ENCODE data around the gene FLYWCH1.
A peak's percentile ranks its signal among the peaks of the same experiment; 100 is the strongest.
"Not testable (repeated sequence)": the region's sequence is repeated elsewhere in the genome, so short reads cannot be mapped to it uniquely, and the experiment has no call there.

Gene FLYWCH1

GRCh38 chr16:2914233-2914632, 2.5 kb downstream of the FLYWCH1 start:
- FAIRE-seq, result no peak

GRCh38 chr16:2915196-2915929, 3.6 kb downstream of the FLYWCH1 start:
- TF ChIP-seq TAF1 (IDR thresholded peaks at IDR 0.05; ENCODE audit: borderline replicate concordance, low read depth, low read length) (no peak), POLR2A (IDR thresholded peaks at IDR 0.05; ENCODE audit: low read depth, low read length) (no peak), POLR2AphosphoS5 (IDR thresholded peaks at IDR 0.05; ENCODE audit: low read depth, low read length) (no peak)
- no peak for FAIRE-seq
- no peak for DNase-seq (ENCODE audit: insufficient read length)

More at GRCh38 chr16:2914233-2914632, 2.5 kb downstream of the FLYWCH1 start:
- DNase-seq (ENCODE audit: insufficient read length), result no peak
- no peak for TF ChIP-seq POLR2A (IDR thresholded peaks at IDR 0.05; ENCODE audit: low read depth, low read length)
- no peak for TF ChIP-seq TAF1 (IDR thresholded peaks at IDR 0.05; ENCODE audit: borderline replicate concordance, low read depth, low read length)
- TF ChIP-seq POLR2AphosphoS5 (IDR thresholded peaks at IDR 0.05; ENCODE audit: low read depth, low read length), result no peak

GRCh38 chr16:2919511-2920255, 8.0 kb downstream of the FLYWCH1 start:
- TF ChIP-seq TAF1 (IDR thresholded peaks at IDR 0.05; ENCODE audit: borderline replicate concordance, low read depth, low read length) (no peak), POLR2AphosphoS5 (IDR thresholded peaks at IDR 0.05; ENCODE audit: low read depth, low read length) (no peak), POLR2A (IDR thresholded peaks at IDR 0.05; ENCODE audit: low read depth, low read length) (no peak)
- DNase-seq (ENCODE audit: insufficient read length) (no peak), FAIRE-seq (peak; percentile 93)

- FAIRE-seq, result no peak
- TF ChIP-seq POLR2A (IDR thresholded peaks at IDR 0.05; ENCODE audit: low read depth, low read length), result no peak
- TF ChIP-seq TAF1 (IDR thresholded peaks at IDR 0.05; ENCODE audit: borderline replicate concordance, low read depth, low read length), result no peak
- TF ChIP-seq POLR2AphosphoS5 (IDR thresholded peaks at IDR 0.05; ENCODE audit: low read depth, low read length), result no peak
- no peak for DNase-seq (ENCODE audit: insufficient read length)
Observed at GRCh38 chr16:2923481-2923880, 11.8 kb downstream of the FLYWCH1 start.

- DNase-seq (ENCODE audit: insufficient read length) (no peak), FAIRE-seq (no peak)
- TF ChIP-seq POLR2AphosphoS5 (IDR thresholded peaks at IDR 0.05; ENCODE audit: low read depth, low read length), result no peak
- TF ChIP-seq TAF1 (IDR thresholded peaks at IDR 0.05; ENCODE audit: borderline replicate concordance, low read depth, low read length), result no peak
- no peak for TF ChIP-seq POLR2A (IDR thresholded peaks at IDR 0.05; ENCODE audit: low read depth, low read length)
Observed at GRCh38 chr16:2924901-2925755, 13.4 kb downstream of the FLYWCH1 start.

- FAIRE-seq (no peak), DNase-seq (ENCODE audit: insufficient read length) (no peak)
- no peak for TF ChIP-seq TAF1 (IDR thresholded peaks at IDR 0.05; ENCODE audit: borderline replicate concordance, low read depth, low read length)
- TF ChIP-seq POLR2AphosphoS5 (IDR thresholded peaks at IDR 0.05; ENCODE audit: low read depth, low read length), result no peak
- TF ChIP-seq POLR2A (IDR thresholded peaks at IDR 0.05; ENCODE audit: low read depth, low read length), result no peak
Observed at GRCh38 chr16:2925951-2926649, 14.4 kb downstream of the FLYWCH1 start.

DNA sequence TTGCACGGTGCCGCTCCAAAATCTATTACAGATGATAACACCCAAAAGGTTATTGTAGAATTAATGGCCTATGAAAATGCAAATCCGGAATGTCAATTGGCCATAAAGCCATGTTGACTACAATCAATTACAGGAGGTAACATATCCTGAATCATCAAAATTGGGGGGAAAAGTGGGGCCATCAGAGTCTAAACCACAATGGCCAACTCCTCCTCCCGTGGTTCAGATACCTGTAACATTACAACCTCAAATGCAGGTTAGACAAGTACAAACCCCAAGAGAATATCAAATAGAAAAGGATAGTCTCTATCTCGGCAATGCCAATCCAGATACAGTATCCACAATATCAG, 14.9 kb downstream of the FLYWCH1 start:
- DNase-seq (ENCODE audit: insufficient read length) (no peak), FAIRE-seq (peak; percentile 21)
- TF ChIP-seq POLR2A (IDR thresholded peaks at IDR 0.05; ENCODE audit: low read depth, low read length) (no peak), TAF1 (IDR thresholded peaks at IDR 0.05; ENCODE audit: borderline replicate concordance, low read depth, low read length) (no peak), POLR2AphosphoS5 (IDR thresholded peaks at IDR 0.05; ENCODE audit: low read depth, low read length) (no peak)

DNA sequence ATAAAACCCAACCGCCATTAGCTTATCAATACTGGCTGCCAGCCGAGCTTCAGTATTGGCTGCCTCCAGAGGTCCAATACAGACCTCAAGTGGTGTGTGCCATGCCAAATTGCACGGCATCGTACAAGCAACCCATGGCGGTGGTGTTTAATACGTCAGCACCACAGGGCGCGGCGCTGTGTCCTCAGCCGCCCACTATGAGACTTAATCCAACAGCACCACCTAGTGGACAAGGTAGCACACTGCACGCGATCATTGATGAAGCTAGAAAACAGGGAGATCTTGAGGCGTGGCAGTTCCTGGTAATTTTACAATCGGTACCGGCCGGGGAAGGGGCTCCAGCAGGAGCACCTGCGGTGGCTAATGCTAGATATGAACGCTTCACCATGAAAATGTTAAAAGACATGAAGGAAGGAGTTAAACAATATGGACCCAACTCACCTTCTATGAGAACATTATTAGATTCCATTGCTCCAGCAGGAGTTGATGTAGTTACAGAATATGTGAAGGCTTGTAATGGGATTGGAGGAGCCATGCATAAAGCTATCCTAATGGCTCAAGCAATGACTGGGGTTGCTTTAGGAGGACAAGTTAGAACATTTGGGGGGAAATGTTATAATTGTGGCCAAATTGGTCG, 15.4 kb downstream of the FLYWCH1 start:
- TF ChIP-seq TAF1 (IDR thresholded peaks at IDR 0.05; ENCODE audit: borderline replicate concordance, low read depth, low read length), result no peak
- TF ChIP-seq POLR2A (IDR thresholded peaks at IDR 0.05; ENCODE audit: low read depth, low read length), result no peak
- TF ChIP-seq POLR2AphosphoS5 (IDR thresholded peaks at IDR 0.05; ENCODE audit: low read depth, low read length), result no peak
- DNase-seq (ENCODE audit: insufficient read length) (peak; percentile 48), FAIRE-seq (peak; percentile 99)

- not testable (repeated sequence) for DNase-seq (ENCODE audit: insufficient read length); FAIRE-seq
Observed at GRCh38 chr16:2928151-2928550, 16.4 kb downstream of the FLYWCH1 start.

DNA sequence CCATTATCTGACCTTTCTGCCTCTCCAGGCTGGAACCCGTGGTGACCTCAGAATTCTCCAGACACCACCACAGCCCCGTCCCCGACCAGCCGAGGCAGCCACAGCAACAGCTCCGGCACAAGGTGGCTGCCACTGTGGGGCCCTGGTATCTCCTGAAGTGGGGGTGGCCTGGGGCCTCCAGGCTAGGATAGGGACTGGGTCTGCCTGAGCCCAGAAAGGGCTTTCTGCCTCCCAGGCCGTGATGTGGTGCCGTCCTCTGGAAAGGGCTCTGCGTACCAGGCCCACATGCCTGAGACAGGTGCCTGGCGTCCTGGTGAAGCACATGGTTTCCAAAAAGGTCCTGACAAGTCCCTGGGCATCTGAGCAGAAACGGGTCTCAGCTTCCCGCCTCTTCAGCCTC, 17.1 kb downstream of the FLYWCH1 start:
- DNase-seq (ENCODE audit: insufficient read length) (no peak), FAIRE-seq (no peak)
- TF ChIP-seq POLR2A (IDR thresholded peaks at IDR 0.05; ENCODE audit: low read depth, low read length) (no peak), TAF1 (IDR thresholded peaks at IDR 0.05; ENCODE audit: borderline replicate concordance, low read depth, low read length) (no peak), POLR2AphosphoS5 (IDR thresholded peaks at IDR 0.05; ENCODE audit: low read depth, low read length) (no peak)

Measured in GM12892 (cell line).